ENCODE measurements around the gene INSIG1. TPM values are rescaled to one million over a fixed set of nuclear protein-coding genes. Genes with fewer than 3 reads are reported as not detected.

The INSIG1 gene
- total RNA-seq, 1 experiment from 2014 or later: 36.4 TPM

DNA sequence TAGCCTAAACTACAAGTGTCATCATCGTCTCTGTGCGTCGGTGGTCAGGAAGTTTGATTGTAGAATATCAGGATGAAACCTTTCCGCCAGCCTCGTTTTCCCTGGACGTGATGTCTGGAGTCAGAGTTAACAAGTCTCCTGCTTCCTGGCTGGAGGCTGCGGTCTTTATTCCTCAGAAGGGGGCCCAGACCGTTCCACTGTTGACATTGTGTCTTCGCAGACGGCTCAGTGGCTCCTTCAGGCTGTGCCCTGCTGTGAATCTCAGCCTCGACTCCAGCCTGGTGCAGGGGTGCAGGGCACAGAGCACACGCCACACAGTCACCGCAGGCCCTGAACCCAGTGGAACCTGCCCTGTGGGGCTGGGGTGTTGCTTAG is 37.2 kb upstream of the INSIG1 start:
- H3K27me3 ChIP-seq (replicated peaks): no peaks in the 10 kb centered on the region
- H3K27ac ChIP-seq: no peak overlapping the region
- no peaks in the 10 kb centered on the region for H3K36me3 ChIP-seq
- H3K4me1 ChIP-seq (replicated peaks): peaks cover 7% of the 10 kb centered on the region
- H3K4me3 ChIP-seq: no peak overlapping the region
- DNase-seq (ENCODE audit: low read depth in 1 of 2, low spot score in 2 of 2): no peak
- H3K9me3 ChIP-seq (replicated peaks): no peaks in the 10 kb centered on the region

DNA sequence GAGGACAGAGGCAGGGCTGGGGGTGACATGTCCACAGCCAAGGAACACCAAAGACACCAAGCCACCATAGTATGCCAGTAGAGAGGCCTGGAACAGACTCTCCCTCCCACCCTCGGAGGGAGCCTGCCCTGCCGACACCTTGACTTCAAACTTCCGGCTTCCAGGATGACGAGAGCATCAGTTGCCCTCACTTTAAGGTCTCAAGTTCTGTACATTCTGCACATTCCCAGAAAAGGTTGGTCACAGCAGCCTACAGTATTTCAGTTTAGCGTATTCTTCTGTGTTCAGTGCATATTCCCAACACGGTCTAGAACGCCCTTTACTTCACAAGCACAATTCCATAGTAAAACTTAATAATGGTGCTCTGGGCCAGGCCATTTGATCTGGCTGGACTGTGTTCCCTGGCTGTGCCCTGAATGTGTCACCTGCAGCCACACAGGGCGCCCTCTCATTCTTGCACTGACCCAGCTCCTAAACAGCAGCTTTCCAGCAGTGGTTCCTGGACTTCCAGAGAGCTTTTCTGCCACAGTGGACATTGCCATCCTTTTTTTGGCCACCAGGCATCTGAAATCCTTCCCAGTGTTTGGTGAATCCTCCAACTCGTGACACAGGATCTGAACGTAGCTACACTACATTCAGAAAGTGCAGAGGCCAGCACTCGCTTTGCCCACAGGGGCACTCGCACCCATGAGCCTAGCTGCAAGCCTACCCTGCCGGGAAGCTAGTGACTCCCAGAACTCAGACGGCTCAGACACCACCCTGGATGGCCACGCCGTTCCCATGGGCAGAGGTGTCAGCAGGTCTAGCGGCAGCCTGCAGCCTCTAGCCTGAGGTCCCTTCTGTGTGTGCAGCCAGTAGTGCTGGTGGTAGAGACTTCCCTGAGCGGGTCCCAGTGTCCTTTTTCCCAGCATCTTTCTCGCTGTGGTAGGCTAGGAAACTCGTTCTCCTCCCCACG is 36.4 kb upstream of the INSIG1 start:
- H3K27me3 ChIP-seq (replicated peaks): no peaks in the 10 kb centered on the region
- H3K9me3 ChIP-seq (replicated peaks): no peaks in the 10 kb centered on the region
- H3K27ac ChIP-seq: no peak overlapping the region
- peaks cover 7% of the 10 kb centered on the region for H3K4me1 ChIP-seq (replicated peaks)
- no peak for DNase-seq (ENCODE audit: low read depth in 1 of 2, low spot score in 2 of 2)
- no peaks in the 10 kb centered on the region for H3K36me3 ChIP-seq
- H3K4me3 ChIP-seq: no peak overlapping the region

DNA sequence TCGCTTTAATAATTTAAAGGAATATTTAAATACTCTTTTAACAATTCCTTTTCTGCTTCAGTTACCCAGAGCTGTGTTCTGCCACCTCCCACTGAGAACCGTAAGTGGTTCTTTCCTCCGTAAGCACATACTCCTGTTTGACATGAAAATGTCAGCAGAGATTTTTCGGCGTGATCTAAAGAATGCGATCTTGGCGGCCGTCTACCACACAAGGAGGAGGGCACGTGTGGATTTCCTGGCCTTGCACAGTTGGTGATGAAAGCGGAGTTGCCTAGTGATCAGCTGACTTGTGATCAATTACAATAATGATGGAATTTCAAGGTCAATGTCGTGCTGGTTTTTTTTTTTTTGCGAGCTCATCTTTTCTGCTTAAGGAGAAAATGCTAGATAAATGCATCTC is 35.6 kb upstream of the INSIG1 start:
- no peak overlapping the region for H3K4me3 ChIP-seq
- H3K4me1 ChIP-seq (replicated peaks): peaks cover 7% of the 10 kb centered on the region
- no peak overlapping the region for H3K27ac ChIP-seq
- no peaks in the 10 kb centered on the region for H3K9me3 ChIP-seq (replicated peaks)
- no peaks in the 10 kb centered on the region for H3K36me3 ChIP-seq
- no peaks in the 10 kb centered on the region for H3K27me3 ChIP-seq (replicated peaks)
- no peak for DNase-seq (ENCODE audit: low read depth in 1 of 2, low spot score in 2 of 2)

DNA sequence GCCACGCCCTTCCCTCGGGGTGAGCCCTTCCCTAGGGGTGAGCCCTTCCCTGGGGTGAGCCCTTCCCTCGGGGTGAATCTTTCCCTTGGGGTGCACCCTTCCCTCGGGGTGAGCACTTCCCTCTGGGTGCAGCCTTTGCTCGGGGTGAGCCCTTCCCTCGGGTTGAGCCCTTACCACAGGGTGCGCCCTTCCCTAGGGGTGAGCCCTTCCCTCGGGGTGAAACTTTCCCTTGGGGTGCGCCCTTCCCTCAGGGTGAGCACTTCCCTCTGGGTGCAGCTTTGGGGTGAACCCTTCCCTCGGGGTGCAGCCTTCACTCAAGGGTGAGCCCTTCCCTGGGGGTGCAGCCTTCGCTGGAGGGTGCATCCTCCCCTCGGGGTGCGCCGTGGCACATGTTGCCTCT is 34.6 kb upstream of the INSIG1 start:
- peaks cover 2% of the 10 kb centered on the region for H3K4me1 ChIP-seq (replicated peaks)
- H3K36me3 ChIP-seq: no peaks in the 10 kb centered on the region
- no peak for DNase-seq (ENCODE audit: low read depth in 1 of 2, low spot score in 2 of 2)
- no peaks in the 10 kb centered on the region for H3K9me3 ChIP-seq (replicated peaks)
- no peak overlapping the region for H3K27ac ChIP-seq
- no peak overlapping the region for H3K4me3 ChIP-seq
- no peaks in the 10 kb centered on the region for H3K27me3 ChIP-seq (replicated peaks)

DNA sequence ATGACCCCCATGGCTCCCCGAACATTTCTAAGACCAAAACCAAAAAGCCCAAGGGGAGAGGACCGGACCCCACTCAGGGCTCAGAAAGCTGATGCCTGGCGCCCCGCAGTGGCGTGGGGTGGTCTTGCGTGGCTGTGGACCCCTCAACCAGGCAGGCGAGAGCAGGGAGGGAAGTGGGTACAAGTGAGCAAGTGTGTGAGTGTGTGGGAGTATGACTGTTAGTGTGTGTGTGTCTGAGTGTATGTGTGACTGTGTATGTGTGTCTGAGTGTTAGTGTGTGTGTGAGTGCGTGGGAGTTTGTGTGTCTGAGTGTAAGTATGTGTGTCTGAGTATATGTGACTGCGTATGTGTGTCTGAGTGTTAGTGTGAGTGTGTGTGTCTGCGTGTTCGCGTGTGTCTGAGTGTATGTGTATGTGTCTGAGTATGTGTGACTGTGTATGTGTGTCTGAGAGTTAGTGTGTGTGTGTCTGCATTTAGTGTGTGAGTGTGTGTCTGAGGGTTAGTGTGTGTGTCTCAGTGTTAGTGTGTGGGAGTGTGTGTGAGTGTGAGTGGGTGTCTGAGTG is 34.0 kb upstream of the INSIG1 start:
- Histone ChIP-seq H3K27me3 (replicated peaks) (no peaks in the 10 kb centered on the region), H3K4me3 (no peak overlapping the region), H3K9me3 (replicated peaks) (no peaks in the 10 kb centered on the region), H3K36me3 (no peaks in the 10 kb centered on the region), H3K4me1 (replicated peaks) (no peaks in the 10 kb centered on the region), H3K27ac (no peak overlapping the region)
- DNase-seq (ENCODE audit: low read depth in 1 of 2, low spot score in 2 of 2): no peak

DNA sequence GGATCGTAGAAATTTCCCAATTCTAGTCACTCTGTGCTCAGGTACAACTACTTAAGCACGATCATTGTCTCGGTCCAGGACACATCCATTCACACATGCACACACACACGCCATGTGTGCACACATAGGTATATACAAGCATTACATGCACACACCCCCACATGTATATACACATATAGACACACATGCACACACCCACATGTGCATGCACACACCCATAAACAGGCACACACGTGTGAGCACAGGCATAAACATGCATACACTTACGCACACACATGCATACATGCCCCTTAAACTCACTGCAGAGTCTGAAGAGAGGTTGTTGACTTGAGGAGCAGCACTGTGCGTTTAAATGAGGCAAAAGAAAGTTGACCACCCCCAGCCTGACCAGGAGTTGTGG is 32.5 kb upstream of the INSIG1 start:
- no peak overlapping the region for H3K4me3 ChIP-seq
- H3K36me3 ChIP-seq: no peaks in the 10 kb centered on the region
- no peak for DNase-seq (ENCODE audit: low read depth in 1 of 2, low spot score in 2 of 2)
- H3K27ac ChIP-seq: no peak overlapping the region
- H3K27me3 ChIP-seq (replicated peaks): no peaks in the 10 kb centered on the region
- H3K4me1 ChIP-seq (replicated peaks): no peaks in the 10 kb centered on the region
- no peaks in the 10 kb centered on the region for H3K9me3 ChIP-seq (replicated peaks)

DNA sequence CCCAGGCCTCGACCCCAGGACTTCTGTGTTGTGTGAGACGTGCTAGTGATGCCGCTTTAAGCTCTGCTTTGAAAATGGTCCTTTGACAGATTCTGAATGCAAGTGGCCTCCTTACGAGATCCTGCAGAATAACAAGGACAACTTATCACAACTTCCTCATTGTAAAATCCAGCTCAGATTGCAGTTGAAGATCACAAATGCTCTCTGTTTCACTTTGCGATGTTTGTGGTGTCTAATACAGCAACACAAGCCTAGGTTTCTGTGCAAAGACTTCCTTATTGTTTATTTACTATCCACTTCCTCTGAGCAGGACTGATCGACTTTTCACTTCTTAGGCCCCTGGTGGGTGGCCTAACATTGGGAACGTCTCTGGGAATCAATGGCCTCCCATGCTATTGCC is 31.7 kb upstream of the INSIG1 start:
- H3K36me3 ChIP-seq: no peaks in the 10 kb centered on the region
- no peak overlapping the region for H3K4me3 ChIP-seq
- H3K9me3 ChIP-seq (replicated peaks): no peaks in the 10 kb centered on the region
- DNase-seq (ENCODE audit: low read depth in 1 of 2, low spot score in 2 of 2): no peak
- H3K27me3 ChIP-seq (replicated peaks): no peaks in the 10 kb centered on the region
- H3K4me1 ChIP-seq (replicated peaks): no peaks in the 10 kb centered on the region
- no peak overlapping the region for H3K27ac ChIP-seq

DNA sequence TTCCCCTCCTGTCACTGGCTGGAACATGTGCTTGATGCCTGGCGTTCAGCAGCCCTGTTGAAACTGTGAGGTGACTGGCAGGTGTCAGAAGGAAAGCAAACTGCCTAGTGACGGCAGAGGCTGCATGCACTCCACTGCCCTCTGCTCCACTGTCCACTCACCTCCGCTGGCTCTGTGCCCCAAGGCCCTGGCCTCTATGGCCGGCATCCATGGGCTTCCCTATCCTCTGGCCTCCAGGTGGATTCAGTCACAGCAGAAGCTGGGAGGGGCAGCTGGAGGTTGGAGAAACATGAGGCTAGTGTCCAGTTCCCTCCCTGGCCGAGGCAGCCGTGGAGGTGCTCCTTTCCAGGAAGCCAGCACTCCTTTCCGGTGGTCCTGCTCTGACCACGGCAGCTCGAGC is 31.2 kb upstream of the INSIG1 start:
- Histone ChIP-seq H3K4me1 (replicated peaks) (no peaks in the 10 kb centered on the region), H3K4me3 (no peak overlapping the region), H3K9me3 (replicated peaks) (no peaks in the 10 kb centered on the region), H3K27ac (no peak overlapping the region), H3K27me3 (replicated peaks) (no peaks in the 10 kb centered on the region), H3K36me3 (no peaks in the 10 kb centered on the region)
- no peak for DNase-seq (ENCODE audit: low read depth in 1 of 2, low spot score in 2 of 2)

DNA sequence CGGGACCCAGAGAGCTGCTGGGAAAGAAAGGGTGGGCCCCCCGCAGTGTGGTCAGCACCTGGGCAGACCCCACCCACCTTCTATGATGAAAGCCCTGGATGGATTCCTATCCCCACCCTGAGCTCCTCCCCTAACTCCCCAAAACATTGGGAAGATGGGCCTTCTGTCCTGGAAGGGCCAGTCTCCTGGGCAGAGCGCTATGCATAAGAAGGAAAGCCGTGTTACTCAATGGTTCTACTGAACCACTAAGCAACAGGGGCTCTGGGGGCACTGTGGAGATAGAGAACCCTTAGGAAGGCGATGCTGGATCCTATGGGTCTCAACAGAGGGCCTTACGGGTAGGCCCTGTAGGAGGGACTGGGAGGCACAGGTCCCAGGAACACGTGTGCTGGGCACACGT is 30.7 kb upstream of the INSIG1 start:
- Histone ChIP-seq H3K4me3 (no peak overlapping the region), H3K9me3 (replicated peaks) (no peaks in the 10 kb centered on the region), H3K27ac (no peak overlapping the region), H3K27me3 (replicated peaks) (no peaks in the 10 kb centered on the region), H3K36me3 (no peaks in the 10 kb centered on the region), H3K4me1 (replicated peaks) (no peaks in the 10 kb centered on the region)
- DNase-seq (ENCODE audit: low read depth in 1 of 2, low spot score in 2 of 2): no peak

DNA sequence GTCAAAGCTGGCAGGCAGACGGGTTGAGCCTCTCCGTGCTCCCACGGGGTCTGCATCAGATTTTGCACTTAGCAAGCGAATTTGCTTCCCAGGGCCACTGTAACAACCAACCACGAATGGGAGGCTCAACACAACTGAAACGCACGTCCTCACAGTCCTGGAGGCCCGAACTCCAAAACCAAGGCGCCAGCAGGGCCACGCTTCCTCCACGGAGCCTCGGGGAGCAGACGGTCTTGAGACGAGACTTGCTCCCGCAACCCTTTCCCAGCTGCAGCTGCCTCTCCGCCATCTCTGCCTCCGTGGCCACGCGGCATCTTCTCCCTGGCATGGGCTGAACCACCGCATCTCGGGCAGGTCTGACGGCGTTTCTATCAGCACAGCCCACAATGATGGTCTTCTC is 30.2 kb upstream of the INSIG1 start:
- H3K27me3 ChIP-seq (replicated peaks): no peaks in the 10 kb centered on the region
- no peak overlapping the region for H3K27ac ChIP-seq
- H3K36me3 ChIP-seq: no peaks in the 10 kb centered on the region
- no peak for DNase-seq (ENCODE audit: low read depth in 1 of 2, low spot score in 2 of 2)
- no peaks in the 10 kb centered on the region for H3K9me3 ChIP-seq (replicated peaks)
- no peak overlapping the region for H3K4me3 ChIP-seq
- no peaks in the 10 kb centered on the region for H3K4me1 ChIP-seq (replicated peaks)

DNA sequence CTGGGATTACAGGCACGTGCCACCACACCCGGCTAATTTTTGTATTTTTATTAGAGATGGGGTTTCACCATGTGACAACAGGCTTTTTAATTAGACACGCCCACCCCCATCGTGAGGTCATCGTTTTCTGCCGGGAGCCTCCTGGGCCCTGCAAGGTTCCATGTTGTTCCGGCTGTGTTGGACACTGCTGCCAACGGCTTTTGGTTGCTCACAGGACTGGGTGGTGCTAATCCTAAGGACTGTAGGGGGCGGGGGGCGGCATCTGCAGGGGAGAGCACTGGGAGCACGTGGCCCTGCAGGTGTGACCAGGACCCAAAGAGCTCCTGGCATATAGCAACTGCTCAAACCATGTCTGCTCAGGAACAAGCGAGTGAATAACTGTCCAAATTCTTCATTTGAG is 29.5 kb upstream of the INSIG1 start:
- no peaks in the 10 kb centered on the region for H3K36me3 ChIP-seq
- no peaks in the 10 kb centered on the region for H3K4me1 ChIP-seq (replicated peaks)
- H3K27ac ChIP-seq: no peak overlapping the region
- no peaks in the 10 kb centered on the region for H3K27me3 ChIP-seq (replicated peaks)
- H3K9me3 ChIP-seq (replicated peaks): no peaks in the 10 kb centered on the region
- DNase-seq (ENCODE audit: low read depth in 1 of 2, low spot score in 2 of 2): no peak
- H3K4me3 ChIP-seq: no peak overlapping the region

DNA sequence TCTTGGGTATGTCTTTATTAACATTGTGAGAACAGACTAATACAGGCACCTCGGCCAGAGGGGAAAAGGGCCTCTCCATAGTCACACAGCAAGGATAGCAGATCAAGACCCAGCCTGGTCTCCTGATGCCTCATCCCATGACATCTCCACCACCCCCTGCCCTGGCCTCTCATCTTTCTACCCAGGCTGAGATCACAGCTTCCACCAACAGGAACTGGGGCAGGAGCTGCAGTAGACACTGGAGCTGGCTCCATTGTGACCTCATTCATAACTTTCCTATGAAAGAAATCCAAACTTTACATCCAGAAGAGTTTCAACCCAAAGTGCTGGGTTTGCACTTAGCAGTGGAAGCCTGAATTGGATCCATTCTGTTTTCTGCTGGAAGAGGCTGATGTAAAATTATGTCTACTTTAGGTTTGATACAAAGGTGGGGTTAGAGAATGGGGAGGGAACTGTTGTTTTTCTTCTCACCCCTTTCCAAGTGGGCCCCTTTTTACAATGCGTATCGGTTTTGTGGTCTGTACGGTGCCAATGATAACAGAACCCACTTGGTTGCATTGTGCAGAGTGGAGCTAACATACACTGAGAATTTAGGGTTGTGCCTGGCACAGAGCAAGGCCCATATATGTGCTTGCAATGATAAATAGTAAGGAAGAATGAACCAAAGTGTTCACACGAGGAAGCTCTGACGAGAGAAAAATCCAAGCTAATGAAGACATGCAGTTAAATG is 28.6 kb upstream of the INSIG1 start:
- H3K36me3 ChIP-seq: no peaks in the 10 kb centered on the region
- no peak overlapping the region for H3K27ac ChIP-seq
- no peak overlapping the region for H3K4me3 ChIP-seq
- no peaks in the 10 kb centered on the region for H3K4me1 ChIP-seq (replicated peaks)
- no peaks in the 10 kb centered on the region for H3K27me3 ChIP-seq (replicated peaks)
- no peaks in the 10 kb centered on the region for H3K9me3 ChIP-seq (replicated peaks)
- no peak for DNase-seq (ENCODE audit: low read depth in 1 of 2, low spot score in 2 of 2)

DNA sequence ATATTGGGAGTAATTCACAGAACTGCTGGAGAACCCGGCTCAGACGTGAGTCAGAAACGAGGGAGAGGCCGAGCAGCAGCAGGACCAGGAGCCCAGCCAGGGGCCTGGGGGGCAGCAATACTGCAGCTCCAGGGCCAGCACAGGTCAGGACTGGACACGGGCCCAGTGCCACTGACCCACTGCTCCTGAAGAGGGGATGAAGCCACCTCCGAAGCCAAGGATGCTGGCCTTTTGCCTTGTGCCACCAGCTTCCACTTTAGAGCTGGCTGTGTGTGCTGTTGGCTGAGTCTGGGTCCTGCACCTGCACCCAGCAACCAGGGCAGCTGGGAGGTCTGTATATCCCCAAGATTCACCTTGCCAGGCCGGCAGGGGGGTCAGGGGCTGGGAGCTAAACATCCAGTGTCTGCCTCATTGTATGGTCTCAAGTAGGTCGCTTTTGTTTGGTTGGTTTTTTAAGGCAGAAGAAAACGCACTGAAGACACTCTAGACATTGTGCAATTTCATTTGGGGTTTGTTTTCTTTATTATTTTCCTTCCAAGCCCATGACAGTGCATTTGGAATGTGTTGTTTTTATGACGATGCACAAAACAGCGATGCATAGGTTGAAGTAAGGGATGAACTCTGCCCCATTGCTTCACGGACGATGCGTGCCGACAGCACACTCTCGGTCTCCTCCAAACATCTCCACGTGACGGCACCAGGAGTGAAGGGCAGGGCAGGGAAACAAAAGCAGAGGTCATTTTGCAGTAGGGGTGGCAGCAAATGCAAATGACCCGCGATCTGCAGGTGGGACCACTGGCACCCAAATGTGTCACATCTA is 27.7 kb upstream of the INSIG1 start:
- Histone ChIP-seq H3K9me3 (replicated peaks) (no peaks in the 10 kb centered on the region), H3K4me1 (replicated peaks) (no peaks in the 10 kb centered on the region), H3K36me3 (no peaks in the 10 kb centered on the region), H3K27ac (no peak overlapping the region), H3K27me3 (replicated peaks) (no peaks in the 10 kb centered on the region), H3K4me3 (no peak overlapping the region)
- DNase-seq (ENCODE audit: low read depth in 1 of 2, low spot score in 2 of 2): no peak

Data from SJSA1 (cell line).